ENCODE results near the gene ERC1.

DNA sequence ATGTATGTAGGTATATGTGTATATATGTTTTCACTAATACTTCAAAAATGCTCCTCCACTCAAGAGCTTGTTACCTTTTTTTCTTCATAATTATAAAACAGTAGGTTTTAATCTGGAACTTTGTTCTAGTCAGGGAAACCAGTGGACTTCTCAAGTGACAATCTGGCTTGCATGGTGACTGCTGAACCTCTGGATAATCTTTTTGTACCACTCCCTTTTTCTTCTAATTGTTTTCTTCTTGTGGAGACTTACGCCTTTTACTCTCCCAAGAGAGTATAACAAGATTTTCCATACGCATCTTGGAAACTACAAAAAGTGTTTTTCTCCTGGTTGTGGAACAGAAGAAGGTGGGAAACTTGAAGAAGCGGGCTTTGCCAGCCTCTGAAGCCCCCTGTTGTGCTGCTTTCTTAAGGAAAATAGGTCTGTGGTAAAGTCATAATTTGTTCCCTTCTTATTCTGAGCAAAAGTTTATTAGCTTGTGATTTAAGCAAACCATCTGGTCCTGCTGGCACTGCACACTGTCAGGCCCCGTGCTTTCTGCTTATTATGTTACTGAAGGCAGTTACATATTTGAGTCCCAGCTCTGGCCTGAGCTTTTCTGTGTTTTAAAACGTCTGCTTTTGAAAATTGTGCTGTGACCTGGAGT is 291.8 kb downstream of the ERC1 start:
- no peak for TF ChIP-seq EZH2phosphoT487 (IDR thresholded peaks at IDR 0.05; ENCODE audit: borderline replicate concordance, low read length)
- TF ChIP-seq, protein P1, sequence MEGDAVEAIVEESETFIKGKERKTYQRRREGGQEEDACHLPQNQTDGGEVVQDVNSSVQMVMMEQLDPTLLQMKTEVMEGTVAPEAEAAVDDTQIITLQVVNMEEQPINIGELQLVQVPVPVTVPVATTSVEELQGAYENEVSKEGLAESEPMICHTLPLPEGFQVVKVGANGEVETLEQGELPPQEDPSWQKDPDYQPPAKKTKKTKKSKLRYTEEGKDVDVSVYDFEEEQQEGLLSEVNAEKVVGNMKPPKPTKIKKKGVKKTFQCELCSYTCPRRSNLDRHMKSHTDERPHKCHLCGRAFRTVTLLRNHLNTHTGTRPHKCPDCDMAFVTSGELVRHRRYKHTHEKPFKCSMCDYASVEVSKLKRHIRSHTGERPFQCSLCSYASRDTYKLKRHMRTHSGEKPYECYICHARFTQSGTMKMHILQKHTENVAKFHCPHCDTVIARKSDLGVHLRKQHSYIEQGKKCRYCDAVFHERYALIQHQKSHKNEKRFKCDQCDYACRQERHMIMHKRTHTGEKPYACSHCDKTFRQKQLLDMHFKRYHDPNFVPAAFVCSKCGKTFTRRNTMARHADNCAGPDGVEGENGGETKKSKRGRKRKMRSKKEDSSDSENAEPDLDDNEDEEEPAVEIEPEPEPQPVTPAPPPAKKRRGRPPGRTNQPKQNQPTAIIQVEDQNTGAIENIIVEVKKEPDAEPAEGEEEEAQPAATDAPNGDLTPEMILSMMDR (conservative IDR thresholded peaks at IDR 0.05; ENCODE audit: low read depth, low read length): no peak
- no peak for TF ChIP-seq EZH2 (IDR thresholded peaks at IDR 0.05; ENCODE audit: low read length, unreplicated experiment)
